GM18498 (cell line): ENCODE results near the gene FALEC.

ENCODE experiments used
- ATAC-seq: cut with Tn5 transposase; IDR thresholded peaks from one replicate; pipeline ENCODE4 v1.9.1; 2021; ENCODE audit warnings: mild to moderate bottlenecking, moderate library complexity; ENCODE audit not compliant: unreplicated experiment

Gene FALEC

GRCh38 chr1:150544204-150544603 is 28.7 kb downstream of the FALEC start:
- no peak for ATAC-seq

GRCh38 chr1:150545486-150546032 is 30.0 kb downstream of the FALEC start:
- ATAC-seq = no peak

- no peak for ATAC-seq
Measured at GRCh38 chr1:150546294-150546937, 30.9 kb downstream of the FALEC start.

GRCh38 chr1:150548324-150548631 is 32.7 kb downstream of the FALEC start:
- no peak for ATAC-seq

GRCh38 chr1:150548632-150549495 is 33.3 kb downstream of the FALEC start, which contains the start of gene ADAMTSL4:
ADAMTSL4 (plus strand) TSS chr1:150549408; CDS start chr1:150552289, 2,881 bp downstream.
- peak; percentile 47 for ATAC-seq

GRCh38 chr1:150549496-150550221 is 34.1 kb downstream of the FALEC start:
- peak; percentile 5 for ATAC-seq

GRCh38 chr1:150550222-150551050 is 34.9 kb downstream of the FALEC start:
- ATAC-seq = no peak

GRCh38 chr1:150551051-150551783 is 35.7 kb downstream of the FALEC start:
- ATAC-seq = no peak

GRCh38 chr1:150551784-150552127 is 36.2 kb downstream of the FALEC start:
- ATAC-seq = no peak

GRCh38 chr1:150552128-150552910 is 36.8 kb downstream of the FALEC start:
- no peak for ATAC-seq

GRCh38 chr1:150552911-150553289 is 37.3 kb downstream of the FALEC start:
- ATAC-seq = no peak

GRCh38 chr1:150553392-150554085 is 38.0 kb downstream of the FALEC start:
- no peak for ATAC-seq

- ATAC-seq = no peak
Measured at GRCh38 chr1:150554086-150554452, 38.5 kb downstream of the FALEC start.

GRCh38 chr1:150555198-150555970 is 39.8 kb downstream of the FALEC start:
- no peak for ATAC-seq

GRCh38 chr1:150555971-150556865 is 40.7 kb downstream of the FALEC start:
- ATAC-seq = no peak

GRCh38 chr1:150557065-150557600 is 41.6 kb downstream of the FALEC start:
- no peak for ATAC-seq

GRCh38 chr1:150557813-150558212 is 42.3 kb downstream of the FALEC start:
- ATAC-seq = no peak
